CD4-positive, alpha-beta T cell (primary cell): Measurements from ENCODE around the gene IL1R2. TPM values are rescaled to one million over a fixed set of nuclear protein-coding genes. Genes with fewer than 3 reads are reported as not detected.

Experiments used
- ATAC-seq: fragments of 200-7000 bp; cut with Tn5 transposase; one replicate; pipeline ENCODE4 v1.10.0; 2022; ENCODE audit warnings: mild to moderate bottlenecking; ENCODE audit not compliant: poor library complexity
- CTCF ChIA-PET: fragments of 350-600 bp; sonication (Branson Sonifier 250); formaldehyde crosslinking; loops from one replicate; lab custom pipeline; 2021; ENCODE audit warnings: antibody characterized with exemption, inconsistent platforms; lab: Charles Lee
- POLR2A ChIA-PET: fragments of 350-600 bp; sonication (Branson Sonifier 250); formaldehyde crosslinking; loops from one replicate; lab custom pipeline; 2021; ENCODE audit warnings: antibody characterized with exemption, inconsistent platforms; lab: Charles Lee
- DNase-seq, 14 experiments: peaks; one replicate each; pipeline ENCODE4 v3.0.0-alpha.2; 2013 to 2020; ENCODE audit warnings: mixed read lengths in 2 of 14
- H3K27ac ChIP-seq, 2 donors: one replicate each; pipeline versions ENCODE4 v1.5.1 to v1.7.0; 2013; ENCODE audit warnings: low read length in 2 of 2, low read depth in 1 of 2, mild to moderate bottlenecking in 1 of 2
- H3K27me3 ChIP-seq, 2 experiments: 1 replicate in 1 of 2; 2 replicates in 1 of 2; pipeline versions ENCODE4 v1.6.1 to v1.7.0; 2013; ENCODE audit warnings: low read length in 2 of 2, control low read depth in 1 of 2, mild to moderate bottlenecking in 1 of 2, moderate library complexity in 1 of 2; ENCODE audit not compliant: insufficient read depth in 2 of 2, control insufficient read depth in 1 of 2
- H3K36me3 ChIP-seq: one replicate; pipeline ENCODE4 v1.6.1; 2013; ENCODE audit warnings: low read length, control low read depth; ENCODE audit not compliant: insufficient read depth
- H3K4me1 ChIP-seq: one replicate; pipeline ENCODE4 v1.6.1; 2013; ENCODE audit warnings: low read length, control low read depth; ENCODE audit not compliant: insufficient read depth
- H3K4me3 ChIP-seq: one replicate; pipeline ENCODE4 v1.5.1; 2013; ENCODE audit warnings: mild to moderate bottlenecking, low read length, moderate library complexity
- H3K9me3 ChIP-seq, 2 experiments: 1 replicate in 1 of 2; 2 replicates in 1 of 2; pipeline versions ENCODE4 v1.6.1 to v1.7.0; 2013; ENCODE audit warnings: low read length in 2 of 2, mild to moderate bottlenecking in 2 of 2, control low read depth in 1 of 2, moderate library complexity in 1 of 2; ENCODE audit not compliant: control insufficient read depth in 1 of 2, insufficient read depth in 1 of 2
- H3K27ac Mint-ChIP-seq: one replicate; pipeline ENCODE4 v1.8.0; 2020; ENCODE audit warnings: mixed read lengths
- H3K27me3 Mint-ChIP-seq: one replicate; pipeline ENCODE4 v1.8.0; 2021; ENCODE audit warnings: mixed read lengths
- H3K36me3 Mint-ChIP-seq: one replicate; pipeline ENCODE4 v1.8.0; 2021; ENCODE audit warnings: low read depth, mixed read lengths
- H3K4me1 Mint-ChIP-seq: one replicate; pipeline ENCODE4 v1.8.0; 2021; ENCODE audit warnings: low read depth, mixed read lengths
- H3K4me3 Mint-ChIP-seq: one replicate; pipeline ENCODE4 v1.8.0; 2020; ENCODE audit warnings: mild to moderate bottlenecking, mixed read lengths
- H3K9me3 Mint-ChIP-seq: one replicate; pipeline ENCODE4 v1.8.0; 2020; ENCODE audit warnings: mixed read lengths
- CTCF ChIP-seq: fragments of 200-600 bp; IDR thresholded peaks from one replicate; pipeline ENCODE4 v1.8.0; 2022; ENCODE audit warnings: antibody characterized with exemption, mild to moderate bottlenecking
- intact Hi-C, 2 experiments: fragments of 100-400 bp; cut with DNase I in 1 of 2; cut with micrococcal nuclease in 1 of 2; formaldehyde crosslinking; loops; one replicate each; pipeline versions ENCODE4 v1.15.1 to v1.9.0; 2023 to 2025; cut with DNase I, micrococcal nuclease
- total RNA-seq, 174 experiments: library from RNA in 2 of 174; stranded (reverse) in 2 of 174; gene quantifications; one replicate each; pipeline ENCODE4 v1.2.3 and lab custom pipeline; 2021 to 2026

IL1R2 gene
- total RNA-seq, 2 experiments from 2014 or later, result 0.31 to 0.47 TPM

GRCh38 chr2:102021779-102022178, 30.0 kb downstream of the IL1R2 start:
- H3K9me3 Mint-ChIP-seq, result no peaks in the 10 kb centered on the region
- POLR2A ChIA-PET, result interaction anchor here (0.6 kb wide), 1 partner anchor 213 kb away, joined by 4 read pairs; no protein-coding TSS in a partner anchor
- Histone ChIP-seq H3K4me3 (no peak overlapping the region), H3K36me3 (no peaks in the 10 kb centered on the region), H3K9me3 (no peaks in the 10 kb centered on the region), H3K27ac (no peak overlapping the region), H3K4me1 (peaks cover 6% of the 10 kb centered on the region), H3K27me3 (no peaks in the 10 kb centered on the region)
- H3K4me3 Mint-ChIP-seq, result no peak overlapping the region
- no peaks in the 10 kb centered on the region for H3K4me1 Mint-ChIP-seq
- no peaks in the 10 kb centered on the region for H3K36me3 Mint-ChIP-seq
- no peak for ATAC-seq
- no peak for TF ChIP-seq CTCF
- intact Hi-C loops, result loop anchor here (1.0 to 10.0 kb wide), 5 partner anchors 61 to 422 kb away; partner anchors contain the start of gene IL18R1 (in 1 of the 2)
- CTCF ChIA-PET, result no interaction called here
- DNase-seq, result no peak
- H3K27ac Mint-ChIP-seq, result no peak overlapping the region
- H3K27me3 Mint-ChIP-seq, result peaks cover 3% of the 10 kb centered on the region

- ChIA-PET CTCF (no interaction called here), POLR2A (no interaction called here)
- Histone ChIP-seq H3K36me3 (no peaks in the 10 kb centered on the region), H3K27me3 (no peaks in the 10 kb centered on the region), H3K27ac (no peak overlapping the region), H3K4me3 (no peak overlapping the region), H3K4me1 (peaks cover 6% of the 10 kb centered on the region), H3K9me3 (no peaks in the 10 kb centered on the region)
- H3K9me3 Mint-ChIP-seq, result no peaks in the 10 kb centered on the region
- H3K4me1 Mint-ChIP-seq, result no peaks in the 10 kb centered on the region
- ATAC-seq, result no peak
- no peak for TF ChIP-seq CTCF
- no peak overlapping the region for H3K4me3 Mint-ChIP-seq
- H3K27ac Mint-ChIP-seq, result no peak overlapping the region
- no peaks in the 10 kb centered on the region for H3K36me3 Mint-ChIP-seq
- intact Hi-C loops, result loop anchor here (5.0 to 10.0 kb wide), 3 partner anchors 59 to 334 kb away; partner anchors contain the start of gene IL18R1 (in 1 of the 2)
- H3K27me3 Mint-ChIP-seq, result peaks cover 3% of the 10 kb centered on the region
- DNase-seq, result no peak
Measured at GRCh38 chr2:102022884-102023539, 31.3 kb downstream of the IL1R2 start.

GRCh38 chr2:102024410-102024809, 32.6 kb downstream of the IL1R2 start:
- no peak for TF ChIP-seq CTCF
- ChIA-PET CTCF (interaction anchor here (3.1 kb wide), 1 partner anchor 216 kb away, joined by 12 read pairs; no protein-coding TSS in a partner anchor), POLR2A (interaction anchor here (1.1 kb wide), 1 partner anchor 216 kb away, joined by 3 read pairs; no protein-coding TSS in a partner anchor)
- no peaks in the 10 kb centered on the region for H3K9me3 ChIP-seq
- DNase-seq (no peak), ATAC-seq (no peak)
- H3K4me1 ChIP-seq, result peaks cover 6% of the 10 kb centered on the region
- peaks cover 3% of the 10 kb centered on the region for H3K4me1 Mint-ChIP-seq
- no peak overlapping the region for H3K4me3 ChIP-seq
- H3K4me3 Mint-ChIP-seq, result no peak overlapping the region
- no peaks in the 10 kb centered on the region for H3K9me3 Mint-ChIP-seq
- H3K36me3 ChIP-seq, result no peaks in the 10 kb centered on the region
- H3K27me3 ChIP-seq, result no peaks in the 10 kb centered on the region
- H3K27ac Mint-ChIP-seq, result no peak overlapping the region
- intact Hi-C loops, result loop anchor here (5.0 to 10.0 kb wide), 3 partner anchors 58 to 333 kb away; partner anchors contain the start of gene IL18R1 (in 1 of the 2)
- H3K36me3 Mint-ChIP-seq, result no peaks in the 10 kb centered on the region
- H3K27me3 Mint-ChIP-seq, result peaks cover 3% of the 10 kb centered on the region
- H3K27ac ChIP-seq, result no peak overlapping the region
